ENCODE measurements around the gene ARHGAP19.

Gene ARHGAP19

GRCh38 chr10:97186911-97187310 is 105.5 kb downstream of the ARHGAP19 start:
- Histone ChIP-seq H3K4me1 (ENCODE audit: insufficient read depth, low read length) (peaks cover 8% of the 10 kb centered on the region), H3K27me3 (ENCODE audit: insufficient read depth, low read length, poor library complexity) (peaks cover 60% of the 10 kb centered on the region), H3K79me2 (ENCODE audit: insufficient read depth, low read length) (no peaks in the 10 kb centered on the region), H2AFZ (ENCODE audit: low read depth, low read length) (no peak overlapping the region), H3K9ac (ENCODE audit: low read depth, low read length) (no peak overlapping the region), H4K20me1 (ENCODE audit: insufficient read depth, low read length) (peaks cover 6% of the 10 kb centered on the region; the same call in 1 of the 2 replicates), H3K27ac (ENCODE audit: low read length) (no peak overlapping the region), H3K4me3 (ENCODE audit: low read depth in 1 of 2, low read length in 2 of 2) (no peak overlapping the region), H3K36me3 (ENCODE audit: insufficient read depth, low read length) (no peaks in the 10 kb centered on the region), H3K9me3 (ENCODE audit: insufficient read depth, low read length, severe bottlenecking) (no peaks in the 10 kb centered on the region), H3K4me2 (ENCODE audit: insufficient read depth, low read length) (no peak overlapping the region)
- no peak for ATAC-seq (ENCODE audit: insufficient read depth, low read depth)
- TF ChIP-seq CTCF (IDR thresholded peaks at IDR 0.05; ENCODE audit: borderline replicate concordance, extremely low read depth, low read length, poor library complexity, severe bottlenecking): no peak
- TF ChIP-seq EZH2 (IDR thresholded peaks at IDR 0.05; ENCODE audit: borderline replicate concordance, low read depth, low read length, severe bottlenecking): no peak
- no peak for DNase-seq

GRCh38 chr10:97185326-97186058 is 106.9 kb downstream of the ARHGAP19 start, which contains the start of gene SLIT1:
Gene SLIT1, minus strand, starts transcription at chr10:97185959. Its CDS starts 285 bp downstream, at chr10:97185674.
- DNase-seq: peak; percentile 38
- no peak within 1 kb of the TSS for H3K27ac ChIP-seq (ENCODE audit: low read length)
- no peak within 1 kb of the TSS for H3K9ac ChIP-seq (ENCODE audit: low read depth, low read length)
- H3K36me3 ChIP-seq (ENCODE audit: insufficient read depth, low read length): no peaks in the 10 kb centered on the region
- H4K20me1 ChIP-seq (ENCODE audit: insufficient read depth, low read length): peaks cover 6% of the 10 kb centered on the region; the same call in 1 of the 2 replicates
- H2AFZ ChIP-seq (ENCODE audit: low read depth, low read length): no peak within 1 kb of the TSS
- peak within 1 kb of the TSS; percentile 46 for H3K4me2 ChIP-seq (ENCODE audit: insufficient read depth, low read length)
- ATAC-seq (ENCODE audit: insufficient read depth, low read depth): peak; percentile 49
- H3K27me3 ChIP-seq (ENCODE audit: insufficient read depth, low read length, poor library complexity): peaks cover 61% of the 10 kb centered on the region
- no peaks in the 10 kb centered on the region for H3K9me3 ChIP-seq (ENCODE audit: insufficient read depth, low read length, severe bottlenecking)
- H3K4me1 ChIP-seq (ENCODE audit: insufficient read depth, low read length): peaks cover 8% of the 10 kb centered on the region
- no peak within 1 kb of the TSS for H3K4me3 ChIP-seq (ENCODE audit: low read depth in 1 of 2, low read length in 2 of 2)
- TF ChIP-seq CTCF (IDR thresholded peaks at IDR 0.05; ENCODE audit: borderline replicate concordance, extremely low read depth, low read length, poor library complexity, severe bottlenecking) (no peak), EZH2 (IDR thresholded peaks at IDR 0.05; ENCODE audit: borderline replicate concordance, low read depth, low read length, severe bottlenecking) (no peak)
- H3K79me2 ChIP-seq (ENCODE audit: insufficient read depth, low read length): no peaks in the 10 kb centered on the region

- Histone ChIP-seq H3K4me2 (ENCODE audit: insufficient read depth, low read length) (no peak overlapping the region), H3K4me1 (ENCODE audit: insufficient read depth, low read length) (peaks cover 8% of the 10 kb centered on the region), H3K27me3 (ENCODE audit: insufficient read depth, low read length, poor library complexity) (peaks cover 56% of the 10 kb centered on the region), H3K9ac (ENCODE audit: low read depth, low read length) (no peak overlapping the region), H3K79me2 (ENCODE audit: insufficient read depth, low read length) (no peaks in the 10 kb centered on the region), H4K20me1 (ENCODE audit: insufficient read depth, low read length) (peaks cover 6% of the 10 kb centered on the region; the same call in 1 of the 2 replicates), H3K36me3 (ENCODE audit: insufficient read depth, low read length) (no peaks in the 10 kb centered on the region), H3K4me3 (ENCODE audit: low read depth in 1 of 2, low read length in 2 of 2) (no peak overlapping the region), H3K9me3 (ENCODE audit: insufficient read depth, low read length, severe bottlenecking) (no peaks in the 10 kb centered on the region), H3K27ac (ENCODE audit: low read length) (no peak overlapping the region), H2AFZ (ENCODE audit: low read depth, low read length) (no peak overlapping the region)
- DNase-seq (no peak), ATAC-seq (ENCODE audit: insufficient read depth, low read depth) (no peak)
- TF ChIP-seq EZH2 (IDR thresholded peaks at IDR 0.05; ENCODE audit: borderline replicate concordance, low read depth, low read length, severe bottlenecking): no peak
- TF ChIP-seq CTCF (IDR thresholded peaks at IDR 0.05; ENCODE audit: borderline replicate concordance, extremely low read depth, low read length, poor library complexity, severe bottlenecking): no peak
Measured at GRCh38 chr10:97184971-97185325, 107.5 kb downstream of the ARHGAP19 start.
